Measurements from ENCODE around the gene CD300LF.

CD300LF gene

GRCh38 chr17:74728033-74728701 lies 15.4 kb upstream of the CD300LF start:
- H3K27me3 ChIP-seq (ENCODE audit: control insufficient read depth, insufficient read depth, low read length): no peaks in the 10 kb centered on the region
- no peaks in the 10 kb centered on the region for H3K36me3 ChIP-seq (ENCODE audit: control insufficient read depth, insufficient read depth, low read length)
- no peak overlapping the region for H3K4me3 ChIP-seq (ENCODE audit: low read depth, low read length)
- H3K9ac ChIP-seq: no peak overlapping the region
- no peak overlapping the region for H3K4me2 ChIP-seq (ENCODE audit: low read length)
- no peaks in the 10 kb centered on the region for H3K4me1 ChIP-seq
- no peak for TF ChIP-seq CTCF (IDR thresholded peaks at IDR 0.05)
- no peaks in the 10 kb centered on the region for H3K9me3 ChIP-seq (ENCODE audit: control insufficient read depth, low read length)
- H3K79me2 ChIP-seq: no peaks in the 10 kb centered on the region
- H2AFZ ChIP-seq: no peak overlapping the region
- H3K27ac ChIP-seq: no peak overlapping the region

- Histone ChIP-seq H3K9ac (no peak overlapping the region), H3K9me3 (ENCODE audit: control insufficient read depth, low read length) (no peaks in the 10 kb centered on the region), H2AFZ (no peak overlapping the region), H3K4me1 (no peaks in the 10 kb centered on the region), H3K27ac (no peak overlapping the region), H3K4me3 (ENCODE audit: low read depth, low read length) (no peak overlapping the region), H3K27me3 (ENCODE audit: control insufficient read depth, insufficient read depth, low read length) (no peaks in the 10 kb centered on the region), H3K79me2 (no peaks in the 10 kb centered on the region), H3K36me3 (ENCODE audit: control insufficient read depth, insufficient read depth, low read length) (no peaks in the 10 kb centered on the region), H3K4me2 (ENCODE audit: low read length) (no peak overlapping the region)
- TF ChIP-seq CTCF (IDR thresholded peaks at IDR 0.05): no peak
Observed at GRCh38 chr17:74725111-74725510, 12.4 kb upstream of the CD300LF start.

- Histone ChIP-seq H3K9me3 (ENCODE audit: control insufficient read depth, low read length) (no peaks in the 10 kb centered on the region), H3K36me3 (ENCODE audit: control insufficient read depth, insufficient read depth, low read length) (no peaks in the 10 kb centered on the region)
Observed at GRCh38 chr17:74723891-74724290, 11.2 kb upstream of the CD300LF start.

GRCh38 chr17:74722782-74723181 lies 10.1 kb upstream of the CD300LF start:
- TF ChIP-seq CTCF (IDR thresholded peaks at IDR 0.05): no peak

More at GRCh38 chr17:74723891-74724290, 11.2 kb upstream of the CD300LF start:
- Histone ChIP-seq H2AFZ (no peak overlapping the region), H3K9ac (no peak overlapping the region), H3K4me3 (ENCODE audit: low read depth, low read length) (no peak overlapping the region), H3K4me2 (ENCODE audit: low read length) (no peak overlapping the region), H3K79me2 (no peaks in the 10 kb centered on the region), H3K4me1 (no peaks in the 10 kb centered on the region), H3K27me3 (ENCODE audit: control insufficient read depth, insufficient read depth, low read length) (no peaks in the 10 kb centered on the region), H3K27ac (no peak overlapping the region)
- TF ChIP-seq CTCF (IDR thresholded peaks at IDR 0.05): no peak

GRCh38 chr17:74720506-74720905 lies 7.8 kb upstream of the CD300LF start:
- Histone ChIP-seq H3K4me3 (ENCODE audit: low read depth, low read length) (no peak overlapping the region), H3K36me3 (ENCODE audit: control insufficient read depth, insufficient read depth, low read length) (no peaks in the 10 kb centered on the region), H3K27me3 (ENCODE audit: control insufficient read depth, insufficient read depth, low read length) (no peaks in the 10 kb centered on the region), H3K79me2 (no peaks in the 10 kb centered on the region), H3K9me3 (ENCODE audit: control insufficient read depth, low read length) (no peaks in the 10 kb centered on the region), H2AFZ (no peak overlapping the region), H3K27ac (no peak overlapping the region), H3K9ac (no peak overlapping the region), H3K4me1 (no peaks in the 10 kb centered on the region), H3K4me2 (ENCODE audit: low read length) (no peak overlapping the region)
- no peak for TF ChIP-seq CTCF (IDR thresholded peaks at IDR 0.05)

More at GRCh38 chr17:74722782-74723181, 10.1 kb upstream of the CD300LF start:
- Histone ChIP-seq H3K9ac (no peak overlapping the region), H3K36me3 (ENCODE audit: control insufficient read depth, insufficient read depth, low read length) (no peaks in the 10 kb centered on the region), H2AFZ (no peak overlapping the region), H3K4me1 (no peaks in the 10 kb centered on the region), H3K79me2 (no peaks in the 10 kb centered on the region), H3K27ac (no peak overlapping the region), H3K4me2 (ENCODE audit: low read length) (no peak overlapping the region), H3K9me3 (ENCODE audit: control insufficient read depth, low read length) (no peaks in the 10 kb centered on the region), H3K27me3 (ENCODE audit: control insufficient read depth, insufficient read depth, low read length) (no peaks in the 10 kb centered on the region), H3K4me3 (ENCODE audit: low read depth, low read length) (no peak overlapping the region)

Data from parathyroid adenoma (tissue), 2 donors.